OCI-LY7 (cell line): Measurements from ENCODE around the gene LGI1. TPM values are rescaled to one million over a fixed set of nuclear protein-coding genes. Genes with fewer than 3 reads are reported as not detected.

Source experiments
- BruUV-seq: library from RNA; stranded (reverse); fragments of 400-500 nt; replicated peaks from 2 replicates; lab custom pipeline; 2021; lab: Mats Ljungman, UMichigan
- CTCF ChIA-PET: fragments of 300-600 bp; sonication (Branson Sonifier 250); formaldehyde crosslinking; loops from one replicate; lab custom pipeline; 2022; ENCODE audit warnings: antibody characterized with exemption; ENCODE audit not compliant: unreplicated experiment; lab: Charles Lee
- POLR2A ChIA-PET: fragments of 300-600 bp; sonication (Branson Sonifier 250); formaldehyde crosslinking; loops from one replicate; lab custom pipeline; 2022; ENCODE audit warnings: antibody characterized with exemption; lab: Charles Lee
- DNase-seq: peaks from one replicate; pipeline ENCODE4 v3.0.0-alpha.2; 2015; ENCODE audit warnings: low spot score
- H2AFZ ChIP-seq: fragments of 200-600 bp; sonication (generic), shearing (Covaris generic); 2 replicates; pipeline ENCODE4 v1.6.1; 2014; ENCODE audit warnings: mild to moderate bottlenecking, antibody characterized with exemption, low read length, moderate library complexity
- H3K27ac ChIP-seq: fragments of 200-600 bp; sonication (generic); 2 replicates; pipeline ENCODE4 v1.5.1; 2014; ENCODE audit warnings: mixed run types, low read depth, mild to moderate bottlenecking, moderate library complexity, low read length, inconsistent platforms; ENCODE audit not compliant: poor library complexity, severe bottlenecking
- H3K36me3 ChIP-seq: fragments of 200-600 bp; sonication (generic); 2 replicates; pipeline ENCODE4 v1.6.1; 2014; ENCODE audit warnings: mild to moderate bottlenecking, antibody characterized with exemption, low read length, moderate library complexity, mixed read lengths; ENCODE audit not compliant: insufficient read depth
- H3K4me1 ChIP-seq: fragments of 200-600 bp; sonication (generic); 2 replicates; pipeline ENCODE4 v1.5.1; 2014; ENCODE audit warnings: mild to moderate bottlenecking, low read length; ENCODE audit not compliant: insufficient read depth, poor library complexity, severe bottlenecking
- H3K4me2 ChIP-seq: fragments of 200-600 bp; sonication (generic); 2 replicates; pipeline ENCODE4 v1.6.1; 2014; ENCODE audit warnings: mild to moderate bottlenecking, low read length
- H3K4me3 ChIP-seq: fragments of 200-600 bp; sonication (generic); 2 replicates; pipeline ENCODE4 v1.5.1; 2014; ENCODE audit warnings: mild to moderate bottlenecking, low read depth, low read length; ENCODE audit not compliant: poor library complexity, severe bottlenecking
- H3K79me2 ChIP-seq: fragments of 200-600 bp; sonication (generic); 2 replicates; pipeline ENCODE4 v1.6.1; 2016; ENCODE audit warnings: low read depth, mild to moderate bottlenecking, low read length, moderate library complexity, mixed read lengths; ENCODE audit not compliant: insufficient read depth
- H3K9me2 ChIP-seq: fragments of 200-600 bp; sonication (generic); 2 replicates; pipeline ENCODE4 v1.6.1; 2016; ENCODE audit warnings: mild to moderate bottlenecking, low read length, mixed read lengths; ENCODE audit not compliant: insufficient read depth
- H3K9me3 ChIP-seq: fragments of 200-600 bp; sonication (generic); 2 replicates; pipeline ENCODE4 v1.6.1; 2014; ENCODE audit warnings: mild to moderate bottlenecking, mixed run types, low read length, mixed read lengths
- H4K20me1 ChIP-seq: fragments of 200-600 bp; sonication (generic); 2 replicates; pipeline ENCODE4 v1.6.1; 2014; ENCODE audit warnings: mild to moderate bottlenecking, antibody characterized with exemption, low read length, moderate library complexity, mixed read lengths; ENCODE audit not compliant: insufficient read depth
- CTCF ChIP-seq: fragments of 200-600 bp; sonication (generic); conservative IDR thresholded peaks from 2 replicates; pipeline ENCODE4 v1.5.1; 2014; ENCODE audit warnings: mild to moderate bottlenecking, antibody characterized with exemption, low read length, moderate library complexity, mixed read lengths
- EZH2phosphoT487 ChIP-seq: fragments of 200-600 bp; sonication (generic); IDR thresholded peaks from 2 replicates; pipeline ENCODE4 v1.6.1; 2018; ENCODE audit warnings: low read depth, borderline replicate concordance, mild to moderate bottlenecking, mixed run types, antibody characterized with exemption, low read length, moderate library complexity, mixed read lengths
- intact Hi-C: fragments of 100-400 bp; cut with micrococcal nuclease; formaldehyde crosslinking; loops from one replicate; pipeline ENCODE4 v1.10.0; 2022; ENCODE audit not compliant: unreplicated experiment
- total RNA-seq, 2 experiments: library from RNA; depleted of rRNA in 1 of 2; stranded (reverse); fragments of >200 nt in 1 of 2; shearing (Covaris generic) in 1 of 2; gene quantifications; 2 replicates each; pipeline ENCODE4 v1.2.3, GENCODE V29; 2014 to 2022

Gene LGI1
- total RNA-seq, 2 experiments from 2014 or later, result 0.41 TPM; not detected in 1

- Histone ChIP-seq H3K79me2 (no peaks in the 10 kb centered on the region), H3K36me3 (no peaks in the 10 kb centered on the region), H3K4me1 (peaks cover 6% of the 10 kb centered on the region), H3K9me2 (no peaks in the 10 kb centered on the region), H3K4me2 (no peak overlapping the region), H4K20me1 (no peaks in the 10 kb centered on the region), H3K9me3 (no peaks in the 10 kb centered on the region), H2AFZ (no peak overlapping the region), H3K27ac (no peak overlapping the region), H3K4me3 (no peak overlapping the region)
- no TSS peak for BruUV-seq
- intact Hi-C loops, result no loop called here
- TF ChIP-seq CTCF (no peak), EZH2phosphoT487 (no peak)
- ChIA-PET POLR2A (interaction anchor here (1.0 kb wide), 1 partner anchor 84 kb away, joined by 3 read pairs; no protein-coding TSS in a partner anchor), CTCF (no interaction called here)
- DNase-seq, result no peak
These were observed 35.2 kb upstream of the LGI1 start for GRCh38 chr10:93722550-93722949.

GRCh38 chr10:93723153-93723552, 34.6 kb upstream of the LGI1 start:
- Histone ChIP-seq H3K27ac (no peak overlapping the region), H3K4me1 (peaks cover 6% of the 10 kb centered on the region)
- CTCF ChIA-PET, result interaction anchor here (1.5 kb wide), 1 partner anchor 19 kb away, joined by 4 read pairs; no protein-coding TSS in a partner anchor

More at GRCh38 chr10:93723153-93723552, 34.6 kb upstream of the LGI1 start:
- H4K20me1 ChIP-seq, result no peaks in the 10 kb centered on the region
- no peaks in the 10 kb centered on the region for H3K9me3 ChIP-seq
- H3K79me2 ChIP-seq, result no peaks in the 10 kb centered on the region
- TF ChIP-seq CTCF (no peak), EZH2phosphoT487 (no peak)
- H3K36me3 ChIP-seq, result no peaks in the 10 kb centered on the region
- intact Hi-C loops, result no loop called here
- POLR2A ChIA-PET, result no interaction called here
- H3K4me3 ChIP-seq, result no peak overlapping the region
- DNase-seq, result no peak
- H3K9me2 ChIP-seq, result no peaks in the 10 kb centered on the region
- H3K4me2 ChIP-seq, result no peak overlapping the region
- no TSS peak for BruUV-seq
- no peak overlapping the region for H2AFZ ChIP-seq
